ENCODE data around the gene OR52J3. TPM values are rescaled to one million over a fixed set of nuclear protein-coding genes. Genes with fewer than 3 reads are reported as not detected.

Gene OR52J3
- total RNA-seq, 1 donor from 2014 or later = not detected

GRCh38 chr11:5069272-5069671 is 22.9 kb downstream of the OR52J3 start, which contains the start of gene OR52E1:
TSS of gene OR52E1 (plus strand) at chr11:5069572.
- no peaks in the 10 kb centered on the region for H3K36me3 Mint-ChIP-seq (ENCODE audit: insufficient read depth)
- no peak for TF ChIP-seq CTCF (IDR thresholded peaks at IDR 0.05; ENCODE audit: unreplicated experiment)
- no peak for DNase-seq (ENCODE audit: low spot score, unreplicated experiment)
- H3K4me3 Mint-ChIP-seq (ENCODE audit: low read depth) = no peak within 1 kb of the TSS
- H3K27ac Mint-ChIP-seq = no peak within 1 kb of the TSS
- H3K9me3 Mint-ChIP-seq (ENCODE audit: low read depth) = no peaks in the 10 kb centered on the region
- H3K4me1 Mint-ChIP-seq (ENCODE audit: low read depth) = no peaks in the 10 kb centered on the region
- H3K27me3 Mint-ChIP-seq = peaks cover 2% of the 10 kb centered on the region

- Mint-ChIP-seq H3K4me3 (ENCODE audit: low read depth) (no peak overlapping the region), H3K4me1 (ENCODE audit: low read depth) (no peaks in the 10 kb centered on the region), H3K36me3 (ENCODE audit: insufficient read depth) (no peaks in the 10 kb centered on the region), H3K27me3 (peaks cover 3% of the 10 kb centered on the region), H3K27ac (no peak overlapping the region), H3K9me3 (ENCODE audit: low read depth) (no peaks in the 10 kb centered on the region)
- DNase-seq (ENCODE audit: low spot score, unreplicated experiment) = no peak
- no peak for TF ChIP-seq CTCF (IDR thresholded peaks at IDR 0.05; ENCODE audit: unreplicated experiment)
Observed at GRCh38 chr11:5071799-5072198, 25.5 kb downstream of the OR52J3 start.

GRCh38 chr11:5081405-5081804 is 35.1 kb downstream of the OR52J3 start:
- Mint-ChIP-seq H3K4me1 (ENCODE audit: low read depth) (peaks cover 7% of the 10 kb centered on the region), H3K27me3 (no peaks in the 10 kb centered on the region), H3K27ac (no peak overlapping the region), H3K36me3 (ENCODE audit: insufficient read depth) (no peaks in the 10 kb centered on the region), H3K9me3 (ENCODE audit: low read depth) (peaks cover 2% of the 10 kb centered on the region), H3K4me3 (ENCODE audit: low read depth) (no peak overlapping the region)
- TF ChIP-seq CTCF (IDR thresholded peaks at IDR 0.05; ENCODE audit: unreplicated experiment) = no peak
- no peak for DNase-seq (ENCODE audit: low spot score, unreplicated experiment)

- Mint-ChIP-seq H3K9me3 (ENCODE audit: low read depth) (peaks cover 2% of the 10 kb centered on the region), H3K27me3 (no peaks in the 10 kb centered on the region), H3K36me3 (ENCODE audit: insufficient read depth) (no peaks in the 10 kb centered on the region), H3K4me3 (ENCODE audit: low read depth) (no peak overlapping the region), H3K4me1 (ENCODE audit: low read depth) (peaks cover 14% of the 10 kb centered on the region), H3K27ac (no peak overlapping the region)
- DNase-seq (ENCODE audit: low spot score, unreplicated experiment) = no peak
- TF ChIP-seq CTCF (IDR thresholded peaks at IDR 0.05; ENCODE audit: unreplicated experiment) = no peak
Observed at GRCh38 chr11:5083602-5084001, 37.3 kb downstream of the OR52J3 start.

- Mint-ChIP-seq H3K4me1 (ENCODE audit: low read depth) (peaks cover 7% of the 10 kb centered on the region), H3K27me3 (no peaks in the 10 kb centered on the region), H3K4me3 (ENCODE audit: low read depth) (no peak overlapping the region)
Observed at GRCh38 chr11:5088556-5088955, 42.2 kb downstream of the OR52J3 start.

More at GRCh38 chr11:5088556-5088955, 42.2 kb downstream of the OR52J3 start:
- TF ChIP-seq CTCF (IDR thresholded peaks at IDR 0.05; ENCODE audit: unreplicated experiment) = no peak
- H3K36me3 Mint-ChIP-seq (ENCODE audit: insufficient read depth) = no peaks in the 10 kb centered on the region
- no peaks in the 10 kb centered on the region for H3K9me3 Mint-ChIP-seq (ENCODE audit: low read depth)
- no peak overlapping the region for H3K27ac Mint-ChIP-seq
- no peak for DNase-seq (ENCODE audit: low spot score, unreplicated experiment)

Measured in progenitor cell of endocrine pancreas (in vitro differentiated cells).